Ishikawa (cell line): ENCODE measurements around the gene KRTAP20-1.

Experiments
- CEBPB ChIP-seq: IDR thresholded peaks from 2 replicates; pipeline ENCODE4 v1.6.1; 2012
- CREB1 ChIP-seq: IDR thresholded peaks from 2 replicates; pipeline ENCODE4 v1.6.1; 2012; ENCODE audit warnings: low read depth
- EGR1 ChIP-seq: IDR thresholded peaks from 2 replicates; pipeline ENCODE4 v1.6.1; 2012
- EP300 ChIP-seq: IDR thresholded peaks from 2 replicates; pipeline ENCODE4 v1.6.1; 2012; ENCODE audit warnings: borderline replicate concordance
- FOXM1 ChIP-seq: IDR thresholded peaks from 2 replicates; pipeline ENCODE4 v1.6.1; 2012; ENCODE audit warnings: low read depth, borderline replicate concordance
- RAD21 ChIP-seq: IDR thresholded peaks from 2 replicates; pipeline ENCODE4 v1.6.1; 2012; ENCODE audit warnings: low read depth
- REST ChIP-seq: IDR thresholded peaks from 2 replicates; pipeline ENCODE4 v1.6.1; 2012; ENCODE audit warnings: low read depth, mild to moderate bottlenecking
- TAF1 ChIP-seq: IDR thresholded peaks from 2 replicates; pipeline ENCODE4 v1.6.1; 2012; ENCODE audit warnings: low read depth, mild to moderate bottlenecking
- TCF12 ChIP-seq: IDR thresholded peaks from 2 replicates; pipeline ENCODE4 v1.6.1; 2012; ENCODE audit warnings: low read depth
- TEAD4 ChIP-seq: IDR thresholded peaks from 2 replicates; pipeline ENCODE4 v1.6.1; 2012
- YY1 ChIP-seq: IDR thresholded peaks from 2 replicates; pipeline ENCODE4 v1.6.1; 2012; ENCODE audit warnings: low read depth
- ZBTB7A ChIP-seq: IDR thresholded peaks from 2 replicates; pipeline ENCODE4 v1.6.1; 2012; ENCODE audit warnings: low read depth
- TF ChIP-seq, protein P1 (sequence below): IDR thresholded peaks from 2 replicates; pipeline ENCODE4 v1.6.1; 2012
- TF ChIP-seq, protein P2 (sequence below): IDR thresholded peaks from 2 replicates; pipeline ENCODE4 v1.6.1; 2012

Gene KRTAP20-1

DNA sequence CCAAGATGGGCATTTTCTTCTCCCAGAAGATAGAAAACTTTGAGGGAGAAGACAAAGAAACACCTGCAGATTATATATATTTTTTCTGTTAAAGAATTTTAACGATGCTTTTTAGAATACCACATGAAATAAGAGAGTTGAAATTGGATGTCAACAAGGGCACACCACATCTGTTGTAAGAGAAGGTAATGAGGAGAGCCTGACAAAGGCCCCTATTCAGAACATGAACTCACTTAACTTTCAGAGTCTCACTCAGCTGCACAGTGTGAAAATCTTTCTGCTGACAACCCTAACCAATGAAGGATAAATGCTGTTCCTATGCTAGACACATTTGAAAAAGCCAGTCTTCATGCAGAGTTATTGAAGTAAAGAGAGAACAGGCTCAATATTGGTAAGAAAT, 33.4 kb upstream of the KRTAP20-1 start:
- TF ChIP-seq EGR1 (no peak), FOXM1 (no peak), CREB1 (no peak), YY1 (no peak), CEBPB (no peak), TCF12 (no peak), REST (no peak), TEAD4 (no peak), EP300 (no peak), ZBTB7A (no peak), RAD21 (no peak), TAF1 (no peak)
- TF ChIP-seq, protein P1, sequence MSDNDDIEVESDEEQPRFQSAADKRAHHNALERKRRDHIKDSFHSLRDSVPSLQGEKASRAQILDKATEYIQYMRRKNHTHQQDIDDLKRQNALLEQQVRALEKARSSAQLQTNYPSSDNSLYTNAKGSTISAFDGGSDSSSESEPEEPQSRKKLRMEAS: no peak
- TF ChIP-seq, protein P2, sequence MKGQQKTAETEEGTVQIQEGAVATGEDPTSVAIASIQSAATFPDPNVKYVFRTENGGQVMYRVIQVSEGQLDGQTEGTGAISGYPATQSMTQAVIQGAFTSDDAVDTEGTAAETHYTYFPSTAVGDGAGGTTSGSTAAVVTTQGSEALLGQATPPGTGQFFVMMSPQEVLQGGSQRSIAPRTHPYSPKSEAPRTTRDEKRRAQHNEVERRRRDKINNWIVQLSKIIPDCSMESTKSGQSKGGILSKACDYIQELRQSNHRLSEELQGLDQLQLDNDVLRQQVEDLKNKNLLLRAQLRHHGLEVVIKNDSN: no peak

DNA sequence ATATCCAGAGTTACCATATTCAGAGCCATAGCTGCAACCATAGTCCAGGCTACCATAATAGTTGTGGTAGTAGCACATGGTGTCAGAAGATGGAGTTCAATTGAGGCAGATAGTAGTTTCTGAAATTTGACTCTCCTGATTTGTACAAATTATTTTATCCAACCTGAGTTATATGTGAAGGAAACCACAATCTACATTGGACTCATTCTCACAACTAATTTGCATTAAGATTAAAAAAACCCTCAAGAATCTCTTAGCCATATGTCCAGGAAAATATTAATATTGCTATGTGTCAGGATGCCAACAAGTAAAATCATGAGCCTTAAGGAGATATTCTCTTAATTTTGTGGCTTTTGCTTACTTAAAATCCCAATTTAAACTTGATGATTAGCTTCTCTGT, 25.9 kb upstream of the KRTAP20-1 start, which contains the start of gene KRTAP22-2:
TSS of gene KRTAP22-2 (minus strand) at position 101 of the 400 bp plus-strand sequence.
- TF ChIP-seq YY1 (no peak), ZBTB7A (no peak), EP300 (no peak), RAD21 (no peak), FOXM1 (no peak), EGR1 (no peak), REST (no peak), TCF12 (no peak), CREB1 (no peak), CEBPB (no peak)
- TF ChIP-seq, protein P1: no peak
- TF ChIP-seq, protein P2: no peak

GRCh38 chr21:30592140-30592539, 24.1 kb upstream of the KRTAP20-1 start, which contains the start of gene KRTAP6-3:
Gene KRTAP6-3, plus strand, starts transcription at chr21:30592440. Its CDS starts 6 bp downstream, at chr21:30592446.
- TF ChIP-seq REST (no peak), EGR1 (no peak), EP300 (no peak), ZBTB7A (no peak), CREB1 (no peak), CEBPB (no peak), TAF1 (no peak), RAD21 (no peak), TEAD4 (no peak)
- TF ChIP-seq, protein P2: no peak
- TF ChIP-seq, protein P1: no peak

- TF ChIP-seq, protein P2: no peak
- TF ChIP-seq TAF1 (no peak), ZBTB7A (no peak), EP300 (no peak), TCF12 (no peak), TEAD4 (no peak), REST (no peak)
- TF ChIP-seq, protein P1: no peak
Observed at GRCh38 chr21:30598802-30599201, 17.4 kb upstream of the KRTAP20-1 start, which contains the start of gene KRTAP6-2. Gene KRTAP6-2, minus strand, starts transcription at chr21:30598902. Its CDS starts 28 bp downstream, at chr21:30598874.
